GM10266 (cell line): ENCODE measurements around the gene VTI1A.

ENCODE experiments used
- DNase-seq: peaks from one replicate; pipeline ENCODE4 v3.0.0; 2012; ENCODE audit errors: extremely low spot score
- CTCF ChIP-seq: IDR thresholded peaks from 2 replicates; pipeline ENCODE4 v1.5.1; 2012; ENCODE audit warnings: mild to moderate bottlenecking, low read depth; ENCODE audit not compliant: control insufficient read depth, insufficient read depth; ENCODE audit errors: missing control alignments

Gene VTI1A

GRCh38 chr10:112765717-112766235, 318.8 kb downstream of the VTI1A start:
- no peak for DNase-seq
- TF ChIP-seq CTCF, result no peak

GRCh38 chr10:112766636-112767035, 319.6 kb downstream of the VTI1A start:
- TF ChIP-seq CTCF, result no peak
- no peak for DNase-seq

GRCh38 chr10:112767156-112767555, 320.1 kb downstream of the VTI1A start:
- no peak for TF ChIP-seq CTCF
- no peak for DNase-seq

- no peak for DNase-seq
- no peak for TF ChIP-seq CTCF
Measured at GRCh38 chr10:112768121-112768520, 321.1 kb downstream of the VTI1A start.

GRCh38 chr10:112769081-112769480, 322.1 kb downstream of the VTI1A start:
- DNase-seq, result no peak
- no peak for TF ChIP-seq CTCF

GRCh38 chr10:112769611-112770370, 322.8 kb downstream of the VTI1A start:
- no peak for DNase-seq
- no peak for TF ChIP-seq CTCF

GRCh38 chr10:112771733-112772132, 324.7 kb downstream of the VTI1A start:
- no peak for DNase-seq
- TF ChIP-seq CTCF, result no peak
